CD4-positive, alpha-beta T cell (primary cell): Measurements from ENCODE around the gene MLYCD. TPM values are rescaled to one million over a fixed set of nuclear protein-coding genes. Genes with fewer than 3 reads are reported as not detected.

Source experiments
- ATAC-seq: fragments of 200-7000 bp; cut with Tn5 transposase; one replicate; pipeline ENCODE4 v1.10.0; 2022; ENCODE audit warnings: mild to moderate bottlenecking; ENCODE audit not compliant: poor library complexity
- CTCF ChIA-PET: fragments of 350-600 bp; sonication (Branson Sonifier 250); formaldehyde crosslinking; loops from one replicate; lab custom pipeline; 2021; ENCODE audit warnings: antibody characterized with exemption, inconsistent platforms; lab: Charles Lee
- POLR2A ChIA-PET: fragments of 350-600 bp; sonication (Branson Sonifier 250); formaldehyde crosslinking; loops from one replicate; lab custom pipeline; 2021; ENCODE audit warnings: antibody characterized with exemption, inconsistent platforms; lab: Charles Lee
- DNase-seq, 14 experiments: peaks; one replicate each; pipeline ENCODE4 v3.0.0-alpha.2; 2013 to 2020; ENCODE audit warnings: mixed read lengths in 2 of 14
- H3K27ac ChIP-seq, 2 donors: one replicate each; pipeline versions ENCODE4 v1.5.1 to v1.7.0; 2013; ENCODE audit warnings: low read length in 2 of 2, low read depth in 1 of 2, mild to moderate bottlenecking in 1 of 2
- H3K27me3 ChIP-seq, 2 experiments: 1 replicate in 1 of 2; 2 replicates in 1 of 2; pipeline versions ENCODE4 v1.6.1 to v1.7.0; 2013; ENCODE audit warnings: low read length in 2 of 2, control low read depth in 1 of 2, mild to moderate bottlenecking in 1 of 2, moderate library complexity in 1 of 2; ENCODE audit not compliant: insufficient read depth in 2 of 2, control insufficient read depth in 1 of 2
- H3K36me3 ChIP-seq: one replicate; pipeline ENCODE4 v1.6.1; 2013; ENCODE audit warnings: low read length, control low read depth; ENCODE audit not compliant: insufficient read depth
- H3K4me1 ChIP-seq: one replicate; pipeline ENCODE4 v1.6.1; 2013; ENCODE audit warnings: low read length, control low read depth; ENCODE audit not compliant: insufficient read depth
- H3K4me3 ChIP-seq: one replicate; pipeline ENCODE4 v1.5.1; 2013; ENCODE audit warnings: mild to moderate bottlenecking, low read length, moderate library complexity
- H3K9me3 ChIP-seq, 2 experiments: 1 replicate in 1 of 2; 2 replicates in 1 of 2; pipeline versions ENCODE4 v1.6.1 to v1.7.0; 2013; ENCODE audit warnings: low read length in 2 of 2, mild to moderate bottlenecking in 2 of 2, control low read depth in 1 of 2, moderate library complexity in 1 of 2; ENCODE audit not compliant: control insufficient read depth in 1 of 2, insufficient read depth in 1 of 2
- H3K27ac Mint-ChIP-seq: one replicate; pipeline ENCODE4 v1.8.0; 2020; ENCODE audit warnings: mixed read lengths
- H3K27me3 Mint-ChIP-seq: one replicate; pipeline ENCODE4 v1.8.0; 2021; ENCODE audit warnings: mixed read lengths
- H3K36me3 Mint-ChIP-seq: one replicate; pipeline ENCODE4 v1.8.0; 2021; ENCODE audit warnings: low read depth, mixed read lengths
- H3K4me1 Mint-ChIP-seq: one replicate; pipeline ENCODE4 v1.8.0; 2021; ENCODE audit warnings: low read depth, mixed read lengths
- H3K4me3 Mint-ChIP-seq: one replicate; pipeline ENCODE4 v1.8.0; 2020; ENCODE audit warnings: mild to moderate bottlenecking, mixed read lengths
- H3K9me3 Mint-ChIP-seq: one replicate; pipeline ENCODE4 v1.8.0; 2020; ENCODE audit warnings: mixed read lengths
- intact Hi-C, 2 experiments: fragments of 100-400 bp; cut with DNase I in 1 of 2; cut with micrococcal nuclease in 1 of 2; formaldehyde crosslinking; loops; one replicate each; pipeline versions ENCODE4 v1.15.1 to v1.9.0; 2023 to 2025; cut with DNase I, micrococcal nuclease
- total RNA-seq, 174 experiments: library from RNA in 2 of 174; stranded (reverse) in 2 of 174; gene quantifications; one replicate each; pipeline ENCODE4 v1.2.3 and lab custom pipeline; 2021 to 2026
- TF ChIP-seq, protein P1 (sequence below): fragments of 200-600 bp; IDR thresholded peaks from one replicate; pipeline ENCODE4 v1.8.0; 2022; ENCODE audit warnings: antibody characterized with exemption, mild to moderate bottlenecking

The MLYCD gene
- total RNA-seq, 2 experiments from 2014 or later, result 4.7 to 5.3 TPM

DNA sequence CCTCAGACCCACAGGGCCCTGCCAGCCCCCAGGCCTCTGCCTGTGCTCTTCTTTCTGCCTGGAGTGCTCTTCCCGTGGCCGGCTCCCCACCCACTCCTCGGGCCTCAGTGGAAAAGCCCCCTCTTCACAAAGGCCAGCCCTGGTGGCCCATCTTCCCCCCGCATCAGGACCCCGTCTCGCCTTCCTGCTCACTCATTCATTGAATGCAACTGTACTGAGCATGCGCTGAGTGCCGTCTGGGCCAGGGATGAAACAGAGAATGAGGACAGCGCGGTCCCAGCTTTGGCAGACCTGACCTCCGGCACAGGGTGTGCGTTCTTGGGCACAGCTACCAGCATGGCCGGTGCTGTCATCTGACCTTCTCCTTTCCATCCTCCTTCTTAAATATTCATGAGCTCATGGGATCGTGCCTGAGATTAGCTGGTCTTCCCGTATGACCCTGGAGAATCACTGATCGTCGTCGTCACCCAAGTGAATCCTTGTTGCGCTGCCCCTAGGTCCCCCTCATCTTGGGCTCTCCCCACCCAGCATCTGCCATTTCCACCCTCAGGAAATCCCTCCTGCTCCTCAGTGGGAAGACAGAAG lies 37.8 kb downstream of the MLYCD start:
- no peaks in the 10 kb centered on the region for H3K27me3 Mint-ChIP-seq
- no peak overlapping the region for H3K27ac Mint-ChIP-seq
- no peak for ATAC-seq
- H3K36me3 ChIP-seq, result no peaks in the 10 kb centered on the region
- no peak overlapping the region for H3K4me3 ChIP-seq
- H3K4me1 ChIP-seq, result no peaks in the 10 kb centered on the region
- H3K9me3 Mint-ChIP-seq, result no peaks in the 10 kb centered on the region
- no peaks in the 10 kb centered on the region for H3K9me3 ChIP-seq
- intact Hi-C loops, result no loop called here
- no peak for DNase-seq
- POLR2A ChIA-PET, result no interaction called here
- H3K27me3 ChIP-seq, result no peaks in the 10 kb centered on the region
- peaks cover 3% of the 10 kb centered on the region for H3K36me3 Mint-ChIP-seq
- H3K4me1 Mint-ChIP-seq, result peaks cover 4% of the 10 kb centered on the region
- TF ChIP-seq, protein P1, sequence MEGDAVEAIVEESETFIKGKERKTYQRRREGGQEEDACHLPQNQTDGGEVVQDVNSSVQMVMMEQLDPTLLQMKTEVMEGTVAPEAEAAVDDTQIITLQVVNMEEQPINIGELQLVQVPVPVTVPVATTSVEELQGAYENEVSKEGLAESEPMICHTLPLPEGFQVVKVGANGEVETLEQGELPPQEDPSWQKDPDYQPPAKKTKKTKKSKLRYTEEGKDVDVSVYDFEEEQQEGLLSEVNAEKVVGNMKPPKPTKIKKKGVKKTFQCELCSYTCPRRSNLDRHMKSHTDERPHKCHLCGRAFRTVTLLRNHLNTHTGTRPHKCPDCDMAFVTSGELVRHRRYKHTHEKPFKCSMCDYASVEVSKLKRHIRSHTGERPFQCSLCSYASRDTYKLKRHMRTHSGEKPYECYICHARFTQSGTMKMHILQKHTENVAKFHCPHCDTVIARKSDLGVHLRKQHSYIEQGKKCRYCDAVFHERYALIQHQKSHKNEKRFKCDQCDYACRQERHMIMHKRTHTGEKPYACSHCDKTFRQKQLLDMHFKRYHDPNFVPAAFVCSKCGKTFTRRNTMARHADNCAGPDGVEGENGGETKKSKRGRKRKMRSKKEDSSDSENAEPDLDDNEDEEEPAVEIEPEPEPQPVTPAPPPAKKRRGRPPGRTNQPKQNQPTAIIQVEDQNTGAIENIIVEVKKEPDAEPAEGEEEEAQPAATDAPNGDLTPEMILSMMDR, result no peak
- CTCF ChIA-PET, result no interaction called here
- no peak overlapping the region for H3K27ac ChIP-seq
- no peak overlapping the region for H3K4me3 Mint-ChIP-seq

DNA sequence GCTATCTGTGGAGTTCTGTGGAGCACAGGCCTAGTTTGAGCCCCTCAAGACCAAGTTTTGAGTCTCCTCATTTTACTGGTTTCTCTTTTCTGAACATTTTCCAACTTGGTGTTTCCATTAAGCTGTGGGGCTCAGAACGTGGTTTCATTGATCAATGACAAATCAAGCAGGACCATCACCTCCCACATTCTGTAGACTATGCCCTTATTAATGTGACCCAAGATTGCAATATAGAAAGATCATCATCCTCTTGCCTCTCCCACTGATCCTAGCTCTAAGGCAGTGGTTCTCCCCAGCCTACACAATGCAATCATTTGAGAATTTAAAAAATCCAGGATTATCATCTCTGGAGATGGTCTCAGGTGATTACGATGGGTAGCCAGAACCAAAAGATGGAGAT lies 38.4 kb downstream of the MLYCD start:
- no peak overlapping the region for H3K4me3 Mint-ChIP-seq
- intact Hi-C loops, result no loop called here
- H3K36me3 Mint-ChIP-seq, result peaks cover 3% of the 10 kb centered on the region
- H3K27me3 Mint-ChIP-seq, result no peaks in the 10 kb centered on the region
- ChIA-PET POLR2A (no interaction called here), CTCF (no interaction called here)
- Histone ChIP-seq H3K4me3 (no peak overlapping the region), H3K4me1 (no peaks in the 10 kb centered on the region), H3K36me3 (no peaks in the 10 kb centered on the region), H3K9me3 (no peaks in the 10 kb centered on the region), H3K27me3 (no peaks in the 10 kb centered on the region), H3K27ac (no peak overlapping the region)
- DNase-seq (no peak), ATAC-seq (no peak)
- TF ChIP-seq, protein P1, result no peak
- no peak overlapping the region for H3K27ac Mint-ChIP-seq
- peaks cover 4% of the 10 kb centered on the region for H3K4me1 Mint-ChIP-seq
- no peaks in the 10 kb centered on the region for H3K9me3 Mint-ChIP-seq

DNA sequence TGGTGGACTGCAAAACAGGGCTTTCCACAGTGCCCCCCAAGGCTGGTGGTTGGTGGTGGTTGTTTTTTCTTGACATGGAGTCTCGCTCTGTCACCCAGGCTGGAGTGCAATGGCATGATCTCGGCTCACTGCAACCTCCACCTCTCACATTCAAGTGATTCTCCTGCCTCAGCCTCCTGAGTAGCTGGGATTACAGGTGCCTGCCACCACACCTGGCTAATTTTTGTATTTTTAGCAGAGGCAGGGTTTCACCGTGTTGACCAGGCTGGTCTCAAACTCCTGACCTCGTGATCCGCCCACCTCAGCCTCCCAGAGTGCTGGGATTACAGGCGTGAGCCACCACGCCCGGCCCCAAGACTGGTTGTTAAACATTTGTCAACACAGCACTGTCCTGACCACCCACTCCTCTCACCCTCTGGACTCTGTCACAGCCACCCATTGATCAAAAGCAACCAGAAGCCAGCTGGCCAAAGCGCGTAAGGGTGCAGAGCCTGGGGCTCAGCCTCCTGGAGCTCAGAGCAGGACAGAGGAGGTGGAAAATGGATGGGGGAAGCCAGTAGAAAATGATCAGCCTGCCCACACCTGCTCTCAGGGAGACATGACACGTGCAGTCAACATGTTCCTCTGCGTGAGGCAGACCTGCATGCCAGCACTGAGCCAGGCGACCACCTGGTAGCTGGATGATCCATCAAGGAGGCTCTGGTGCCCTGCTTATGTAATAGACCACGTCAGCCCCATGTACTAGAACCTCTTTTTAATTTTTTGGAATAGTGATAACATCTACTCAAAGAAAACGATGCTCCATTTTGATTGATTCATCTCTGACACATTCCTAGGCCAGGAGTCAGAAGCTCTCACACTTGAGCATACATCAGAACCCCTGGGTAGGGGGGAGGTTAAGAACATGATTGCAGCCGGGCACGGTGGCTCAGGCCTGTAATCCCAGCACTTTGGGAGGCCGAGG lies 39.3 kb downstream of the MLYCD start:
- CTCF ChIA-PET, result no interaction called here
- Histone ChIP-seq H3K27ac (no peak overlapping the region), H3K9me3 (no peaks in the 10 kb centered on the region), H3K36me3 (no peaks in the 10 kb centered on the region), H3K27me3 (no peaks in the 10 kb centered on the region), H3K4me1 (no peaks in the 10 kb centered on the region), H3K4me3 (no peak overlapping the region)
- no peaks in the 10 kb centered on the region for H3K9me3 Mint-ChIP-seq
- POLR2A ChIA-PET, result no interaction called here
- H3K36me3 Mint-ChIP-seq, result peaks cover 3% of the 10 kb centered on the region
- TF ChIP-seq, protein P1, result no peak
- DNase-seq, result no peak
- no peak for ATAC-seq
- H3K27me3 Mint-ChIP-seq, result no peaks in the 10 kb centered on the region
- H3K4me1 Mint-ChIP-seq, result peaks cover 4% of the 10 kb centered on the region
- no peak overlapping the region for H3K4me3 Mint-ChIP-seq
- no peak overlapping the region for H3K27ac Mint-ChIP-seq
- intact Hi-C loops, result no loop called here
